ENCODE measurements around the gene AK9.

GRCh38 chr6:109686566-109687265 lies 4.3 kb downstream of the AK9 start:
- TF ChIP-seq POLR2A (IDR thresholded peaks at IDR 0.05) (no peak), CTCF (IDR thresholded peaks at IDR 0.05) (no peak), POLR2AphosphoS5 (IDR thresholded peaks at IDR 0.05) (no peak)
